Measurements from ENCODE around the gene BANF2.

DNA sequence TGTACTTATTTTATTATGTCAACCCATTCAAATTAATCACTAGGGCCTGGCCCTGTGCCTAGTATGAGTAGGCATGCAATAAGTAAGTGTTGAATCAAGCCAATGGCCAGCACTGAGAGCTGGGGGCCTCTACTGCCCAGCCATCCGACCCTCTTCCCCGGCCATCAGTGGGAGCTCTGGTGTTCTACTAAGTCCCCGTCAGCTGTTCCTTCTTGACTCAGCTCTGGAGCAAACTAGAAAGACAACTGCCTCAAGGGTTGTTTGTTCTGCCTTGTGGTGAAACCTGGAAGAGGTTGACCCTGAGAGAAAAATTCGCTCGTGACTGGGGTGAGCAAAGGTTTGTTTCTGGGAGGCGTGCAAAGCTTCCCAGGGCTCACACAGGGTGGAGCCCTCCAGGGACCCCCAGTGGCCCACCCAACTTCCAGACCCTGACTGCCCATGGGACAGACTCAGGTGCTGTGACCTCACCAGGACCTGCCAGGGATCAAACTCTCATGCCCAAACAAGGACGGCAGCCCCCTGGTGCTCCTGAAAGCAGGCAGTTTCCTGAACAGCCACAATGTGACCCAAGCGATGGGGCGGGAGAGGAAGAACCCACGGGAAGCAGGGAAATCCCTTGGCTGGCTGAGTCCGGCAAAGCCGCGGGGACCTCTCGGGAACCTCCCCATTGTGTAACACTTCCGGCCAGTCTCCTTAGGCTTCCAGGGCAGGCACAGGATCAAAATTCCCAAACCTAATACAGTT, 50.4 kb downstream of the BANF2 start:
- TF ChIP-seq CTCF (IDR thresholded peaks at IDR 0.05) (no peak), POLR2A (IDR thresholded peaks at IDR 0.05) (no peak)

Measured in testis (tissue), 2 donors.